Transverse colon (tissue), 4 donors: Measurements from ENCODE around the gene LYRM9.

Source experiments
- EP300 ChIP-seq: sonication (generic); formaldehyde crosslinking; IDR thresholded peaks from one replicate; pipeline ENCODE4 v1.6.1; 2017; ENCODE audit warnings: antibody characterized with exemption, low read depth
- POLR2A ChIP-seq: fragments of 450-650 bp; IDR thresholded peaks from one replicate; pipeline ENCODE4 v1.6.1; 2016; ENCODE audit warnings: antibody characterized with exemption, mild to moderate bottlenecking, moderate library complexity
- POLR2AphosphoS5 ChIP-seq, 3 donors: sonication (generic); formaldehyde crosslinking; IDR thresholded peaks; one replicate each; pipeline ENCODE4 v1.6.1; 2016; ENCODE audit warnings: antibody characterized with exemption in 3 of 3
- TF ChIP-seq, protein P1 (sequence below), 5 experiments: fragments of 200-600 bp in 3 of 5; fragments of 450-650 bp in 2 of 5; sonication (generic) in 3 of 5; IDR thresholded peaks; 1 replicate in 2 of 5; 2 replicates in 3 of 5; pipeline ENCODE4 v1.5.1; 2016 to 2017; ENCODE audit warnings: antibody characterized with exemption in 5 of 5, inconsistent platforms in 3 of 5, mild to moderate bottlenecking in 2 of 5, moderate library complexity in 1 of 5

DNA sequence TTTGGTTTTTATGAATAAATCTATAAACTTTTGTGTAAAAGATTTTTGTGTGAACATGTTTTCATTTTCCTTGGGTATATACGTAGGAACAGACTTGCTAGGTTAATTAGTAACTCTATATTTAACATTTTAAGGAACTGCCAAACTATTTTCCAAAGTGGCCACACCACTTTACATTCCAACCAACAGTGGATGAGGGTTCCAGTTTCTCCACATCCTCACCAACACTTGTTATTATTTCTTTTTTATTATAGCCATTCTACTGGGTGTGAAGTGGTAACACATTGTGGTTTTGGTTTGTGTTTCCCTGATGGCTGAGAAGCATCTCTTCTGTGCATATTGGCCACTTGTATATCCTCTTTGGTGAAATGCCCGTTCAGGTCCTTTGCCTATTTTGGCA lies 20.0 kb downstream of the LYRM9 start:
- no peak for TF ChIP-seq EP300
- TF ChIP-seq, protein P1, sequence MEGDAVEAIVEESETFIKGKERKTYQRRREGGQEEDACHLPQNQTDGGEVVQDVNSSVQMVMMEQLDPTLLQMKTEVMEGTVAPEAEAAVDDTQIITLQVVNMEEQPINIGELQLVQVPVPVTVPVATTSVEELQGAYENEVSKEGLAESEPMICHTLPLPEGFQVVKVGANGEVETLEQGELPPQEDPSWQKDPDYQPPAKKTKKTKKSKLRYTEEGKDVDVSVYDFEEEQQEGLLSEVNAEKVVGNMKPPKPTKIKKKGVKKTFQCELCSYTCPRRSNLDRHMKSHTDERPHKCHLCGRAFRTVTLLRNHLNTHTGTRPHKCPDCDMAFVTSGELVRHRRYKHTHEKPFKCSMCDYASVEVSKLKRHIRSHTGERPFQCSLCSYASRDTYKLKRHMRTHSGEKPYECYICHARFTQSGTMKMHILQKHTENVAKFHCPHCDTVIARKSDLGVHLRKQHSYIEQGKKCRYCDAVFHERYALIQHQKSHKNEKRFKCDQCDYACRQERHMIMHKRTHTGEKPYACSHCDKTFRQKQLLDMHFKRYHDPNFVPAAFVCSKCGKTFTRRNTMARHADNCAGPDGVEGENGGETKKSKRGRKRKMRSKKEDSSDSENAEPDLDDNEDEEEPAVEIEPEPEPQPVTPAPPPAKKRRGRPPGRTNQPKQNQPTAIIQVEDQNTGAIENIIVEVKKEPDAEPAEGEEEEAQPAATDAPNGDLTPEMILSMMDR (IDR thresholded peaks at IDR 0.05): no peak
- TF ChIP-seq POLR2A: no peak
- TF ChIP-seq POLR2AphosphoS5 (IDR thresholded peaks at IDR 0.05): no peak
